ENCODE data around the gene ABCG5. TPM values are rescaled to one million over a fixed set of nuclear protein-coding genes. Genes with fewer than 3 reads are reported as not detected.

Gene ABCG5
- under 1 TPM; 0.40 to 0.84 (median 0.75) TPM for polyA plus RNA-seq (ENCODE audit: insufficient read length in 3 of 3)
- long read RNA-seq, donor 1: 0 reads
- long read RNA-seq, donor 2: 0 reads
- long read RNA-seq, donor 3: 0 reads
- long read RNA-seq, donor 4: 0 reads
- long read RNA-seq, donor 5: 0 reads
- long read RNA-seq, donor 6: 0 reads
- long read RNA-seq, donor 7: 0 reads
- long read RNA-seq, donor 8: 0 reads
- long read RNA-seq, donor 9: 0 reads
- long read RNA-seq, donor 10: 0 reads
- long read RNA-seq, donor 11: 0 reads
- long read RNA-seq, donor 12: 0 reads
- long read RNA-seq, donor 13: 0 reads
- long read RNA-seq, donor 14: 0 reads
- long read RNA-seq, donor 15: 0 reads
- long read RNA-seq, donor 16: 0 reads

GRCh38 chr2:43838560-43839267 lies at the start of gene ABCG5, which contains the start of gene ABCG8:
TSS of gene ABCG5 (minus strand) at chr2:43838839. CDS start at chr2:43838679, 160 bp downstream.
TSS of gene ABCG8 (plus strand) at chr2:43838971. CDS start at chr2:43839054, 83 bp downstream.
- DNase-seq: no peak

DNA sequence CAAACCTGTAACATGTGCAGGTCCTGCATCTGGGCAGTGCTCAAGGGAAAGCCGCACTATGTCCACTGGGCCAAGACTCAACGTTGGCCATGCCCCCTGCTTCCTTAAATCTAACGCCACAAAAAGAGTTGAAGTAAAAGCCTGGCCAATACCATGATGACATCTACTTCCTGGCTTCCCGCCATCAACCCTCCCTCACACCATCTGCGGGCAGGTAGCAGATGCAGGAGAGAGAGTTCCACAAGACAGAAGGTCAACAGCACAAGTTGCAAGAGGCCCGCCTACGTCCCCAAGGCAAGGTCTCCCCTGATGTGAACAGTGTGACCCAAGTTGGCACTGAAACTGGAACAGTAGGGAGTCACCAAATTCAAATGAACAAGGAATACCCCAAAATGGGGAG lies 48.5 kb upstream of the ABCG5 start:
- DNase-seq: no peak

DNA sequence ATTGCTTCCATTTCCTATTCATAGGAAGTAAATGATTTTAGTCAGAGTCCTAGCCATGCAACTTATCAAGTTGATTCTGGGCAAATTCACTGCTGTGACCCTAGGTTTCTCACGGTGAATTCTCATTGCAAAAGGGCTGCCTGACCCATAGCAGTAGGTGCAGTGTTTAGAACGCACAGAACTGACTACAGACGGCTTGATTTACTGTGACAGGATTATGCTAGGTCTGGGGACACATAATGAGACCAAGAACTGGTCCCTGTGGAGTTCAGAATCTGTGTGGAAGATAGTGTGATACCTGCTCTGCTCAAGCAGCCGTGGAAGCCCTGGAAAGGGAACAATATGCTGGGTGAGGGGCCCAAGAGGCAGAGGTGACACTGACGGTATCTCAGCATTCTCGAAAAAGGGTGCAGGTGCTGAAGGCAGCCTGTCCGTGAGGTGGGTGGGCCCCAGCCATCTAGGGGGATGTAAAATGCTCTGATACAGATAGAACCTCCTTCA lies 46.5 kb upstream of the ABCG5 start:
- no peak for DNase-seq

DNA sequence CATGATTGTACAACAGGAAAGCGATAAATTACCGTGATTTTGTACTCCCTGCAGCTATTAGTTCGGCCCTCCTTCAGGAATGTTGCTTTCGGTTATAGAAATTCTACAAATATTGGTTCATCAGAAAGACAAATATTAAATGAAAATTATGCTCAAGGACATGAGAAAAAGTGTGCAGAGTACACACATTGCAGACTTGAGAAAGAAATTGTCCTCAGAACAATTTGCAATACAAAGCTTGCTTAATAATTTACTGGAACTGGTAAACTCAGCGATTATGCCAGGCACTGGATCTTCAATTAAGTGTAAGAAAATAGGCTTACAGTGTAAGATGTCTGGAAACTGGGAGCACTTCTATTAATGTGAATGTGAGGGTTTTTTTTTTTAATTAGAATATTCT lies 46.0 kb upstream of the ABCG5 start:
- no peak for DNase-seq

DNA sequence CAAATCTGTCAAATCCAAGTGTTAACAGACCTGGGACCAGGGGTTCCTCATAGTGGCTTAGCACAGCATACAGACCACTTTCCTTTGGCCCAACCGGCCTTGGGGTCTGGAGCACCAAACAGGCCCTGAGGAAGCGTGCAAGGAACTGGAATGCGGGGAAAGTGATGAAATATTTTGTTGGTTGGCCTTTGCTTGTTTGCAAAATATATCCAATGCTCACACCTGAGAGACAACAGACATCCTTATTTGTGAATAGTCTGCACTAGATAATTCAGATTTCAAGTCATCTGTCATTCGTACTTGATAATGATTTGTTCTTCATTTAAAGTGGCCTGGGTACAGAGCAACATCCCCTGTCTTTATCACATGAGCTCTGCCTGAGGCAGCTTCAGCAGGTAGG lies 43.7 kb upstream of the ABCG5 start:
- DNase-seq: no peak

DNA sequence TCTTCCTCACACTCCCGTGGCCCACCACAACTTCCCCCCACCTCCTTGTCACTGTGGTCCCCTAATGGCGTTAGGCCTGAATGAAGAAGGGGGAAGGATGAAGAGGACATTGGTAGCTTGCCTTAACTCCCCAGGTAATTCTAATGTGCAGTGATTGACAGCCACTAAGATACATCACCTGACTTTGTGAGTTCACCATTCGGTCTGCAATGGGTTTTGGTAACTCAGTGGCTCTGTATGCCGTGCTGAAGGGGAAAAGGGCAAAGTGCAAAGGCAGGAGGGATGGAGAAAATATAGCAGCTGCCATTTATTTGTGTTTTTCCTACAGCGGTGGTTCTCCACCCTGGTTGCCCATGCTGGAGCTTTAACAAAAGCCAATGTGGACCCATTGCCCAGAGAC lies 42.3 kb upstream of the ABCG5 start:
- no peak for DNase-seq

- no peak for DNase-seq
Measured at GRCh38 chr2:43880471-43880870, 41.8 kb upstream of the ABCG5 start.

GRCh38 chr2:43879261-43879660 lies 40.6 kb upstream of the ABCG5 start:
- DNase-seq: no peak

DNA sequence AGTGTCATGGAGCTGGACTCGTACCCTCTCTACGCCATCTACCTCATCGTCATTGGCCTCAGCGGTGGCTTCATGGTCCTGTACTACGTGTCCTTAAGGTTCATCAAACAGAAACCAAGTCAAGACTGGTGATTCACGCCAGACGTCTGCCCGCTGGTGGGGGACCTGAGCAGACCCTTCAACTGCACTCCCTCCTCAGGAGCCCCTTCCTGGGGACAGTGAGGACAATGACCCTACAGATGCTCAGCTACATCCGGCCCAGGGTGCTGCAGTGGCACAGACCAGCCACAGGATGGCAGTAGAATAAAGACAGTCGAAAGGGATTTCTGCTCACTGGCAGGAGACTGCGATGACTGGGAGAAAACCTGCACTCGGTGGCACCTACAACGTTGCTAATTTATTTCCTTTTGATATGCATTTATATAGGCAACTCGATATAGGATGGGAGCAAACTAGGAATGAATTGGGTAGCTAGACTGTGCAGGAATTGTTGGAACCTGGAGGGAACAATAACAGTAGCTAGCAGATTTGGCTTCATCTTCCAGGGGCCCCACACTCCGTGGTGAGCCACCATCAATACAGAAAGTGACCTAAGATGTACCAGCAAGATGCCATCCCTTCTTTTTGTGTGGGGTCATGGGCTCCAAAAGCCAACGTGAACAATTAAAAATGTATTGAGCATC lies 39.3 kb upstream of the ABCG5 start:
- peak; percentile 34 for DNase-seq

DNA sequence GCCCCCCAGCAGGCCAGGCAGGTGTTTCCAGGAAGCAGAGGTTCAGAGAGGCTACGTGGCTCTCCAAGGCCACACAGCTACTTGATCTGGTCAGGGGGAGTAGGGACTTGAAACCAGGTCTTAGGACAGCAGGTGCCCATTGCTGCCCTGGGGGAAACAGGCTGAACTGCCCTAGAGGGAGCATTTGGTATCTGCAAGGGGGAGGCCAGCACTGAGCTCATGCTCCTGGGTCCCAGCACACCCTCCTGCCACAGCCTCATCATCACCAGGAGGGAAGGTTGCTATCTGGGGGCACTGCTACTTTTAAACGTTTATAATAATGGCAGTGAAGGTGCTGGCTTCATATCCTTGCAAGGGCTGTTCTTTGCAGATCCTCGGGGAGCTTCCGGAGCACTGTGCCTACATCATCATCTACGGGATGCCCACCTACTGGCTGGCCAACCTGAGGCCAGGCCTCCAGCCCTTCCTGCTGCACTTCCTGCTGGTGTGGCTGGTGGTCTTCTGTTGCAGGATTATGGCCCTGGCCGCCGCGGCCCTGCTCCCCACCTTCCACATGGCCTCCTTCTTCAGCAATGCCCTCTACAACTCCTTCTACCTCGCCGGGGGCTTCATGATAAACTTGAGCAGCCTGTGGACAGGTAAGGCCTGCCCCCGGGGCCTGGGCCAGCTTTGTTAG lies 36.3 kb upstream of the ABCG5 start:
- no peak for DNase-seq

DNA sequence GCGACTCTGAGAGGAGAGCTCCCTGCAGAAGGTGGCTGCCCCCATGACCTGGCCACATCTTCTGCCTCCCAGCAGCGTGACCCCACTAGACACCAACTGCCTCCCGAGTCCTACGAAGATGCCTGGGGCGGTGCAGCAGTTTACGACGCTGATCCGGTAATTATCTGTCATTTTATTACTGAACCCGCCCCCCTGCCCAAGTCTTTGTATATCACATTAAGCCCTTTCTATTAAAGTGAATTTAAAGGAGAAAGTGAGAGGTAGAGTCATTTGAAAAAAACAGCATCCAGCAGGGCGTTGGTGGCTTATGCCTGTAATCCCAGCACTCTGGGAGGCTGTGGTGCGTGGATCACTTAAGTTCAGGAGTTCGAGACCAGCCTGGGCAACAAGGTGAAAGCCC lies 33.5 kb upstream of the ABCG5 start:
- no peak for DNase-seq

DNA sequence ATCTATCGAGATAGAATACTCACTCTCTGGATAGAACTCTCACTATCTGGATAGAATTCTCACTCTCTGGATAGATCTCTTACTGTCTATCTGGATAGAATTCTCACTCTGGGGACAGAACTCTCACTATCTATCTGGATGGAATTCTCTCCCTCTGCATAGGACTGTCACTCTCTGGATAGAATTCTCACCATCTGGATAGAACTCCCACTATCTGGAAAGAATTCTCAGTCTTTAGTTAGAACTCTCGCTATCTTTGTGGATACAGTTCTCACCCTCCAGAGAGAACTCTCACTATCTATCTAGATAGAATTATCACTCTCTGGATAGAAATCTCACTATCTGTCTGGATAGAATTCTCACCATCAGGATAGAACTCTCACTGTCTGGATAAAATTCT lies 16.7 kb upstream of the ABCG5 start:
- DNase-seq: no peak

GRCh38 chr2:43854671-43855070 lies 16.0 kb upstream of the ABCG5 start:
- no peak for DNase-seq

- DNase-seq: no peak
Measured at GRCh38 chr2:43853141-43854081, 14.8 kb upstream of the ABCG5 start.

DNA sequence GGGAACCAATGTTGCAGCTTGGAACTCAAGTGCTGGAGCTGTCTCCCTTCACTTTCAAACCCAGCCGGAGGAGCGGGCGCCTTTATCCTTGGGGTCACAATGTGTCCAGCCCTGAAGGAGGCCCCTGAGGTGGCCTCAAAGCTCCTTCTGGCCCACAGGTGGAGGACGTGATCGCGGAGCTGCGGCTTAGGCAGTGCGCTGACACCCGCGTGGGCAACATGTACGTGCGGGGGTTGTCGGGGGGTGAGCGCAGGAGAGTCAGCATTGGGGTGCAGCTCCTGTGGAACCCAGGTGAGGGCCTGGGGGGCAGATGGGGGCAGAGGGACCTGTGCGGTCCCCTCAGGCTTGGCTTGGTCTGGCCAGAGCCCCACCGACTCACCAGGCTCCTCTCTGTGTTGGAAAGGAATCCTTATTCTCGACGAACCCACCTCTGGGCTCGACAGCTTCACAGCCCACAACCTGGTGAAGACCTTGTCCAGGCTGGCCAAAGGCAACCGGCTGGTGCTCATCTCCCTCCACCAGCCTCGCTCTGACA lies 13.6 kb upstream of the ABCG5 start:
- no peak for DNase-seq

DNA sequence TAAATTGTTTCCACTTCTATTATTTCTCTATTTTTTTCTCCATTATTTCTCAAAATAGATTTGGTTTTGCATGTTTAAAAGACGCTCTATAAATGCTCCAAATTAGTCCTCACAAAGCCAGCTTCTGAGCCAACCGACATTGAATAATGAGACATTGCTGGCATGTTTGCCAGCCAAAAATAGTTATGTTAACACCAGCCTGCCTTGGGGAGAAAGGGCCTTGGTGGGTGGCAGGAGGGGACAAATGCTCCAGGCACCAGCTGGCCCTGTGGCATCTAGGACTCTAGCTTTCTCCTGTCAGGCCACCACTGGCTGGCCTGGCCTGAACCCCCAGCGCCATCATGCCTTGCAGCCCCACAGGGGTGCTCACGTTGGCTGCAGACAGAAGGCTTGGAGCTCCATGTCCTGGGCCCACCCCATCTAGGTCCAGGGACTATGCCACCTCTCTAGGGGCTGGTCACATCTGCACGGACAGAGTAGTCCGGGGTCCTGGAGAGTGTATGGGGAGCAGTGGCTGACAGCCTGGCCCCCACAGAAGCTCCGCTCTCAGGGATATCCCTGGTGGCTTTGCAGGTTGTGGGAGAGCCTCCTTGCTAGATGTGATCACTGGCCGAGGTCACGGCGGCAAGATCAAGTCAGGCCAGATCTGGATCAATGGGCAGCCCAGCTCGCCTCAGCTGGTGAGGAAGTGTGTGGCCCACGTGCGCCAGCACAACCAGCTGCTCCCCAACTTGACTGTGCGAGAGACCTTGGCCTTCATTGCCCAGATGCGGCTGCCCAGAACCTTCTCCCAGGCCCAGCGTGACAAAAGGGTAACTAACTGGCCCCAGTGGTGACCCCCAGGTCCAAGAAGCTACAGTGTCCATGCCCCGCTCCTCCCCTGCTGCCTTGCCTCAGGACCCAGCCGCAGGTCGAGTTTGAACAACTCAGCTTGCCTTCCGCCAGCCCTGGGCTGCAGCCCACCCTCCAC lies 12.7 kb upstream of the ABCG5 start:
- no peak for DNase-seq

DNA sequence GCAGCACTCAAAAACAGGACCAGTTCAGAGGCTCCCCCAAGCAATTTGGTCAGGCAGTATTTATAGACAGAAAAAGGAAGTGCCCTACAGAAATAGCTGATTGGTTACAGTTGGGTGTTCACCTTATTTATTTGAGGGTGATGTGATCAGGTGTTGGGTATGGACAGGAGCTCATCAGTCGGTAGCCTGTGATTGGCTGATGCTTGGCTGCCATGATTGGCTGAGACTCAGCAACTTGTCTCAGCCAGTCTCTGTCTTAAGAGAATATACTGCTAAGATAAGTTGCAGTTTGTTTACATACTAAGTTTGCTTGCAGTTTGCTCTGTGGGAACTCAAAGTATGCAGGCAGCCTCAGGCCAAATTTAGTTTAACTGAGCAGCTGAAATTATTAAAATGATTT lies 9.6 kb upstream of the ABCG5 start:
- peak; percentile 3 for DNase-seq

- no peak for DNase-seq
Measured at GRCh38 chr2:43846140-43846793, 7.6 kb upstream of the ABCG5 start.

- DNase-seq: no peak
Measured at GRCh38 chr2:43845181-43845580, 6.5 kb upstream of the ABCG5 start.
